ENCODE measurements around the gene RICTOR.

DNA sequence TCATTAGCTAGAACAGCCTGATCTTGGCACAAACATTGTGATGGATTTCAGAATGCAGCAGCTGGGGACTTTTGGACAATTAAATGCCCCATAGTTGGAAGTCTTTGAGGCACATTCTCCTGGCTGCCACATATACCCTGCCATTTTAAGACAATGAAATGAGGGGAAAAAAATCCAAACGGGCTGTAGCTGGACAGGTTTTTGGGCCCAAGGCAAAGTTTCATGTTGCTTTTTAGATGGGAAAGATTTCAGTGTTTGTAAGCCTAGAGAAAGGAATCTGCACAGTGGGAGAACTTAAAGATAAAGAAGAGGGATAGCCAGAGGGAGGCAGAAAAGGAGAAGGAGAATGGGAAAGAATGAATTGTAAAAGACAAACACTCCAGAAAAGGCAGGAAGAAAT is 30.0 kb upstream of the RICTOR start:
- TF ChIP-seq, protein P1, sequence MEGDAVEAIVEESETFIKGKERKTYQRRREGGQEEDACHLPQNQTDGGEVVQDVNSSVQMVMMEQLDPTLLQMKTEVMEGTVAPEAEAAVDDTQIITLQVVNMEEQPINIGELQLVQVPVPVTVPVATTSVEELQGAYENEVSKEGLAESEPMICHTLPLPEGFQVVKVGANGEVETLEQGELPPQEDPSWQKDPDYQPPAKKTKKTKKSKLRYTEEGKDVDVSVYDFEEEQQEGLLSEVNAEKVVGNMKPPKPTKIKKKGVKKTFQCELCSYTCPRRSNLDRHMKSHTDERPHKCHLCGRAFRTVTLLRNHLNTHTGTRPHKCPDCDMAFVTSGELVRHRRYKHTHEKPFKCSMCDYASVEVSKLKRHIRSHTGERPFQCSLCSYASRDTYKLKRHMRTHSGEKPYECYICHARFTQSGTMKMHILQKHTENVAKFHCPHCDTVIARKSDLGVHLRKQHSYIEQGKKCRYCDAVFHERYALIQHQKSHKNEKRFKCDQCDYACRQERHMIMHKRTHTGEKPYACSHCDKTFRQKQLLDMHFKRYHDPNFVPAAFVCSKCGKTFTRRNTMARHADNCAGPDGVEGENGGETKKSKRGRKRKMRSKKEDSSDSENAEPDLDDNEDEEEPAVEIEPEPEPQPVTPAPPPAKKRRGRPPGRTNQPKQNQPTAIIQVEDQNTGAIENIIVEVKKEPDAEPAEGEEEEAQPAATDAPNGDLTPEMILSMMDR (IDR thresholded peaks at IDR 0.05; ENCODE audit: low read depth, low read length): no peak
- TF ChIP-seq EZH2phosphoT487 (IDR thresholded peaks at IDR 0.05; ENCODE audit: low read depth): no peak

Measured in OCI-LY3 (cell line).